KMS-11 (cell line): Measurements from ENCODE around the gene SLC37A4.

ENCODE experiments used
- H2AFZ ChIP-seq: fragments of 200-600 bp; sonication (generic); 2 replicates; pipeline ENCODE4 v1.6.1; 2016; ENCODE audit warnings: antibody characterized with exemption, mixed run types, low read depth
- H3K27ac ChIP-seq: fragments of 200-600 bp; sonication (generic); 2 replicates; pipeline ENCODE4 v1.6.1; 2016; ENCODE audit warnings: mild to moderate bottlenecking, mixed run types
- H3K27me3 ChIP-seq: fragments of 200-600 bp; sonication (generic); 2 replicates; pipeline ENCODE4 v1.6.1; 2017; ENCODE audit warnings: mild to moderate bottlenecking, low read depth, mixed run types, moderate library complexity; ENCODE audit not compliant: insufficient read depth
- H3K36me3 ChIP-seq: fragments of 200-600 bp; sonication (generic); 2 replicates; pipeline ENCODE4 v1.6.1; 2017; ENCODE audit warnings: mild to moderate bottlenecking, mixed run types; ENCODE audit not compliant: insufficient read depth
- H3K4me1 ChIP-seq: fragments of 200-600 bp; sonication (generic); 2 replicates; pipeline ENCODE4 v1.6.1; 2016; ENCODE audit warnings: mild to moderate bottlenecking, low read depth, mixed run types; ENCODE audit not compliant: poor library complexity, severe bottlenecking
- H3K4me2 ChIP-seq: fragments of 200-600 bp; sonication (generic); 2 replicates; pipeline ENCODE4 v1.7.0; 2016; ENCODE audit warnings: mild to moderate bottlenecking, mixed run types
- H3K4me3 ChIP-seq: fragments of 200-600 bp; sonication (generic); IDR thresholded peaks from 2 replicates; pipeline ENCODE4 v1.6.1; 2017; ENCODE audit warnings: low read depth, low read length, mixed read lengths; ENCODE audit not compliant: insufficient read depth
- H3K79me2 ChIP-seq: fragments of 200-600 bp; sonication (generic); 2 replicates; pipeline ENCODE4 v1.6.1; 2016; ENCODE audit warnings: low read depth, mixed run types; ENCODE audit not compliant: insufficient read depth
- H3K9ac ChIP-seq: fragments of 200-600 bp; sonication (generic); 2 replicates; pipeline ENCODE4 v1.6.1; 2016; ENCODE audit warnings: mild to moderate bottlenecking, mixed run types
- H4K20me1 ChIP-seq: fragments of 200-600 bp; sonication (generic); 2 replicates; pipeline ENCODE4 v1.6.1; 2016; ENCODE audit warnings: mild to moderate bottlenecking, mixed run types; ENCODE audit not compliant: insufficient read depth
- CTCF ChIP-seq: fragments of 200-600 bp; sonication (generic); conservative IDR thresholded peaks from 2 replicates; pipeline ENCODE4 v1.6.1; 2017; ENCODE audit warnings: low read depth, mild to moderate bottlenecking, antibody characterized with exemption, low read length, moderate library complexity, mixed read lengths

The SLC37A4 gene

DNA sequence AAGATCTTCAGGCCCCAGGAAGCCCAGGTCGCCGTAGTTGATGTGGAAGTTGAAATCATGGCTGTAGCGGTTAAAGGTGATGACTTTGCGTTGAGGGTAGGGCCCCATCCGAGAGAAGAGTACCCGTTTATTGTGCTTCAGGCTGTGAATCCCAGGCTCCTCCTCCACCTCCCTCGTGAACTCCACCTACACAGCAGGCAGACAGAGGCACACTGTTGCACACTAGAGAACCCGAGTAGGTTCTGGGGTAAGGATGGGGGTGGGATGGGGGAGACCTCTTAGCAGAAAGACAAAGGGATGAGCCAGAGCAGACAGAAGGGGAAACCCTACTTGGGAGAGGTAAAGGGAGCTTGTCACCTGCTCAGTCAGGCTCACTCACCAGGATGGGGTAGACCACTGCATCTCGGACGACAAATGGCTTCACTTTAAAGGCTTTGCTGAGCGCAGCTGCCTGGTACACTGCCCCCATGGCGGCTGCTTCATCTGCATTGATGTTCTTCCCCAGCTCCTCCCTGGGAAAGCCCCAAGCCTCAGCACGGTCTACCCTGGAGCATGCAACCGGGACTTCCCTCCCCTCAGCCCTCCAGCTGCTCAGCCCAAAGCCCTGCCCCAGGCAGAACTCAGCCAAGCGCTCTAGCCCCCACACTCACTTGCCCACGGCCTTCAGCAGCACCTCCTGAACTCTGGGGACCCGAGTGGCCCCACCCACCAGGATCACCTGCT, 20.9 kb upstream of the SLC37A4 start:
- no peaks in the 10 kb centered on the region for H4K20me1 ChIP-seq
- no peak overlapping the region for H3K9ac ChIP-seq
- peaks cover 7% of the 10 kb centered on the region for H3K4me1 ChIP-seq
- no peak overlapping the region for H3K4me3 ChIP-seq
- no peaks in the 10 kb centered on the region for H3K36me3 ChIP-seq
- no peak for TF ChIP-seq CTCF
- H3K27ac ChIP-seq = no peak overlapping the region
- no peak overlapping the region for H2AFZ ChIP-seq
- no peak overlapping the region for H3K4me2 ChIP-seq
- peaks cover 16% of the 10 kb centered on the region; the same call in 1 of the 2 replicates for H3K79me2 ChIP-seq
- H3K27me3 ChIP-seq = no peaks in the 10 kb centered on the region

GRCh38 chr11:119049081-119049480, 18.4 kb upstream of the SLC37A4 start:
- H3K4me2 ChIP-seq = no peak overlapping the region
- H2AFZ ChIP-seq = no peak overlapping the region
- H3K27me3 ChIP-seq = no peaks in the 10 kb centered on the region
- no peak overlapping the region for H3K27ac ChIP-seq
- no peak for TF ChIP-seq CTCF
- H3K79me2 ChIP-seq = no peaks in the 10 kb centered on the region
- H3K4me3 ChIP-seq = no peak overlapping the region
- no peaks in the 10 kb centered on the region for H3K4me1 ChIP-seq
- H3K36me3 ChIP-seq = no peaks in the 10 kb centered on the region
- no peak overlapping the region for H3K9ac ChIP-seq
- H4K20me1 ChIP-seq = no peaks in the 10 kb centered on the region

DNA sequence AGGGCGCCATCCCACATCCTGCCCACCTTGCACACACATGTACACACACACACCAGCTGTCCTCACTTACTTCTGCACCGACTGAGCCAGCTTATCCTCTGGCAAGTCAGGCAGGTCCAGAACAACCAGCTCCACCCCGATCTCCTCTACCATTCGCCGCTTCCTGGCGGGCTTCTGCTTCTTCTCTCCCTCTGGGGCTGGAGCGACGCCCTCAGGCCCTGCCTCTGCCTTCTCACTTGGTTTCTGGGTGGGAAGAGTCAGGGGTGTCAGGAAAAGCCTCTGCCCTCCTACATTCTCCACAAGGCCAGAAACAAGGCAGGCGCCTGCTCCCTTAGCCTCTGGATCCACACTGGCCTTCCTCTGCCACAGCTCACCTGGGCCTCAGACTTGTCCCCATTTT, 18.0 kb upstream of the SLC37A4 start:
- no peaks in the 10 kb centered on the region for H4K20me1 ChIP-seq
- TF ChIP-seq CTCF = no peak
- no peaks in the 10 kb centered on the region for H3K79me2 ChIP-seq
- H3K4me2 ChIP-seq = no peak overlapping the region
- H3K4me3 ChIP-seq = no peak overlapping the region
- no peaks in the 10 kb centered on the region for H3K27me3 ChIP-seq
- no peaks in the 10 kb centered on the region for H3K4me1 ChIP-seq
- no peak overlapping the region for H2AFZ ChIP-seq
- H3K9ac ChIP-seq = no peak overlapping the region
- no peak overlapping the region for H3K27ac ChIP-seq
- no peaks in the 10 kb centered on the region for H3K36me3 ChIP-seq

DNA sequence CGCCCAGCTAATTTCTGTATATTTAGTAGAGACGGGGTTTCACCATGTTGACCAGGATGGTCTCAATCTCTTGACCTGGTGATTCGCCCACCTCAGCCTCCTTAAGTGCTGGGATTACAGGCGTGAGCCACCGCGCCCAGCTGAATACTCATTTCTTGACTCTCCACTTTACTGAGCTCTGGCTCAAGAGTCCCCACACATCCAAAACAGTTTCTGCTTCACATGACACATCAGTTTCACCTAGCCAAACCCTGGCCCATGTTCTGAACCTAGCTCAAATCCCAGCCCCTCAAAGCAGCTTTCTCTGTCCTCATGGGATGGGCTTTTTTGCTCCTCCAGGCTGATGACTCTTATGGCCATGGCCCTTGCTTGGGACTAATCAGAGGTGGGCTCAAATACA, 16.5 kb upstream of the SLC37A4 start:
- H3K27ac ChIP-seq = no peak overlapping the region
- no peaks in the 10 kb centered on the region for H4K20me1 ChIP-seq
- no peak overlapping the region for H3K4me2 ChIP-seq
- no peak overlapping the region for H3K9ac ChIP-seq
- no peaks in the 10 kb centered on the region for H3K36me3 ChIP-seq
- no peak overlapping the region for H2AFZ ChIP-seq
- H3K4me1 ChIP-seq = peaks cover 4% of the 10 kb centered on the region
- no peaks in the 10 kb centered on the region for H3K79me2 ChIP-seq
- no peak overlapping the region for H3K4me3 ChIP-seq
- no peak for TF ChIP-seq CTCF
- no peaks in the 10 kb centered on the region for H3K27me3 ChIP-seq
